WERI-Rb-1 (cell line): Measurements from ENCODE around the gene DISC1.

Experiments used
- DNase-seq: peaks from one replicate; pipeline ENCODE4 v3.0.0-alpha.2; 2020
- H3K27ac ChIP-seq: fragments of 250-450 bp; sonication (Bioruptor Pico); 2 replicates; pipeline ENCODE4 v1.5.1; 2020; ENCODE audit warnings: mild to moderate bottlenecking, moderate library complexity
- H3K27me3 ChIP-seq: fragments of 250-450 bp; sonication (Bioruptor Pico); 2 replicates; pipeline ENCODE4 v1.5.1; 2021; ENCODE audit warnings: mild to moderate bottlenecking, low read depth, moderate library complexity; ENCODE audit not compliant: insufficient read depth, severe bottlenecking
- H3K36me3 ChIP-seq: fragments of 250-450 bp; sonication (Bioruptor Pico); 2 replicates; pipeline ENCODE4 v1.5.1; 2020; ENCODE audit warnings: mild to moderate bottlenecking, moderate library complexity
- H3K4me3 ChIP-seq: 2 replicates; pipeline ENCODE4 v1.5.1; 2011; ENCODE audit warnings: low read depth, mild to moderate bottlenecking, control low read depth, low read length
- H3K9me3 ChIP-seq: fragments of 250-450 bp; sonication (Bioruptor Pico); 2 replicates; pipeline ENCODE4 v1.5.1; 2021; ENCODE audit warnings: mild to moderate bottlenecking, moderate library complexity; ENCODE audit not compliant: severe bottlenecking
- CTCF ChIP-seq: IDR thresholded peaks from 2 replicates; pipeline ENCODE4 v1.5.1; 2011; ENCODE audit warnings: low read depth, mild to moderate bottlenecking, control low read depth, inconsistent platforms, low read length

Gene DISC1

DNA sequence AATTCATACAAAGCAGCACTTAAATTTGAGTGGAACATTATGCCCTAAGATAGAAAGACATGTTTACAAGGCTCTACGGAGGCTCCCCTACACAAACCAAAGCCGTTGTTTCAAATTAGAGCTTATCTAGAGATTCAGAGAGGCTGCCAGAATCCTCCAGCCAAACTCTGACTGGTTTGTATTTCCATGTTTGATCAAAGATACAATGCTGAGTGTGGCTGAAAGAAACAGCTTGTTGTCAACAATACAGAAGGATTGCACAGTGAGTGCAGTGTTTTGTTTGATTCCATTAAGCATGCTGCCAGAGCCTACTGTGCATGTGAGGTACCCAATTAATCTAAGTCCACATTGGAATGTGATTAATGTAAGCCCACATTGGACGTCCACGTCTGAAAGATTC lies 402.7 kb downstream of the DISC1 start:
- no peak for TF ChIP-seq CTCF
- Histone ChIP-seq H3K27me3 (no peaks in the 10 kb centered on the region), H3K4me3 (no peak overlapping the region), H3K36me3 (no peaks in the 10 kb centered on the region), H3K27ac (no peak overlapping the region), H3K9me3 (no peaks in the 10 kb centered on the region)
- no peak for DNase-seq

- Histone ChIP-seq H3K27ac (no peak overlapping the region), H3K4me3 (no peak overlapping the region), H3K9me3 (no peaks in the 10 kb centered on the region), H3K27me3 (no peaks in the 10 kb centered on the region), H3K36me3 (no peaks in the 10 kb centered on the region)
- no peak for TF ChIP-seq CTCF
- no peak for DNase-seq
Measured at GRCh38 chr1:232031156-232031555, 404.6 kb downstream of the DISC1 start.

- TF ChIP-seq CTCF, result no peak
- peak; percentile 80 for DNase-seq
- no peaks in the 10 kb centered on the region for H3K9me3 ChIP-seq
Measured at GRCh38 chr1:232033285-232033684, 406.7 kb downstream of the DISC1 start.

DNA sequence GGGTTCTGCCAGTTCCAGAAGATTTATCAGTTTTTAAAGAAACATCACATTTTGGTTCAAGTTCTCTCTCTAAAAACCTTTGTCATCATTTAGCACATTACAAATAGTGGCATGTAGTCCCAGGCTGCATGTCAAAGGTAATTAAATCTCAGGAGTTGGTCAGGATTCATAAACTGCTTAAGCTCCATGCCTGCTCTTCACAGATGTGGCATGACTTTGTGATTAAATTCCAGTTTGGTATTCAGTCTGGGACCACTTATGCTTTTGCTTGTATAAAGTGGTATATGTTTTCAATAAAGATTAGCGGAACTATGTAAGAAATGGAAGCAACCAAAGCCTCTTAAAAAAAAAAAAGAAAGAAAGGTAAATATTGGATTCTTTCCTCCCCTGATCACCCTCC lies 408.0 kb downstream of the DISC1 start:
- no peak for DNase-seq
- Histone ChIP-seq H3K27ac (no peak overlapping the region), H3K9me3 (no peaks in the 10 kb centered on the region), H3K36me3 (no peaks in the 10 kb centered on the region), H3K4me3 (no peak overlapping the region), H3K27me3 (no peaks in the 10 kb centered on the region)
- no peak for TF ChIP-seq CTCF

More at GRCh38 chr1:232033285-232033684, 406.7 kb downstream of the DISC1 start:
- Histone ChIP-seq H3K4me3 (no peak overlapping the region), H3K27ac (no peak overlapping the region), H3K27me3 (no peaks in the 10 kb centered on the region), H3K36me3 (no peaks in the 10 kb centered on the region)

DNA sequence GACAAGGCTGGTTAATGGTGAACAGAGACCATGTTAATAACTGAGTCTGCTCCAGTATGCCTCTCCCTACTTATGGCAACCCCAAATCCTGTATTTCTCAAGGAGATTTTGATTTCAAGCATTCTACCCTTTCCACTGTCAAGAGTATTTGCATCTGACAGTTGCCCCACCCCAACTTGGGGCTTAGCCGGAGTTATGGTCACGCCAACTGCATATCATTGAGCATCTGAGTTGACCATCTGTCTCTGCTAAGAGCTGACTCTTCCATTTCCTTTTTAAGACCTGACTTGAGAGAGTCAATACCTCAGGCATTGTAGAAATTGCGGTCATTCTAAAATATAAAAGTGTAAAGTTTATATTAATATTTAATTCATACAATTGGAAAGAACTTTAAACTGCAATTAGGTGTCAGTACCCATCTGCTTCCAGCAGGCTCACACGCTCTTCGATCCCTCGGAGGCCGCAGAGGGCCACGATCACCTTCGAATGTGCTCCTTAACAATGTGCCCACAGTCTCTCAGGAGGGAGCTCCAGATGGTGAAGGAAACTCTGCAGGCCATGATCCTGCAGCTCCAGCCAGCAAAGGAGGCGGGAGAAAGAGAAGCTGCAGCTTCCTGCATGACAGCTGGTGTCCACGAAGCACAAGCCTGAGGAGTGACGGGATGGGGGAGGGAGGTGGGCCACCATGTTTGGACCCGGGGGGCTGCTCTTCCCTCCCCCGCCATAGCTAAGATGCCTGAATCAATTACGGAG lies 409.8 kb downstream of the DISC1 start:
- Histone ChIP-seq H3K27ac (peak overlapping the region; percentile 87), H3K4me3 (peak overlapping the region; percentile 39), H3K9me3 (no peaks in the 10 kb centered on the region), H3K27me3 (no peaks in the 10 kb centered on the region), H3K36me3 (no peaks in the 10 kb centered on the region)
- DNase-seq, result peak; percentile 98
- TF ChIP-seq CTCF, result 0 out of 2 replicates have a peak, but pooled peaks have one; percentile 19
